ENCODE data around the gene SSTR3.

DNA sequence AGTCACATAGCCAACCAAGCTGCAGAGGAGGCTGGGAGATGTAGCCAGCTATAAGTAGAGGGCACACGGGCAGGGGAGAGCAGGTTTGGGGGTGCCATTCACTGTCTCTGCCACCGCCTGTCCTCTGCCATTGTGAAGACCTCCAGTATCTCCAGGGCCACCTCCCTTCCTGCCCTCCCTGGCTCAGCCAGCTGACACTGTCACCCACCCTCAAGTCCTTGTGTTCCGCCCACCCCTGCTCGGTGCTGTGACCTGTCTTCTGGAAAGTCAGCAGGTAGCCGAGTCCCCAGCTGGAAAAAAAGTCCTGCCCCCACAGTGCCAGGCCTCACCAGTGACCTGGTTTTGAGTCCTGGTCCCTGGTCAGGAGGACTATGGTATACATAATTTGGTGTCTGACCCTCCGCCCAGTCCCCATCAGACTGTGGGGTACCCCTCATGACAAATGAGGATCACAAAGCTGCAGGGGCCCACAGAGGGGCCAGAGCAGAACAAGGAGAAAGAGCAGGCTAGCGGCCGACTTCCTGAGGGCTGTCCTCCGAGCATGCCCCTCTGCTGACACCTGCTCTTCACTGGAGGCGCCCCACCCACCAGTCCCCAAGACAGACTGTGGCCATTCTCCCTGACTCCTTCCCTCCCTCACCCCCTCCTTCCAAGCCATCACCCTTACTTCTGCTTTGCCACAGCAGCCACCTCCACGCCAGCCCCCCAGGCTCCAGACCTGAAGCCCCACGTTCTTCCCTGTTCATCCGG, 55.4 kb downstream of the SSTR3 start:
- TF ChIP-seq GABPA (IDR thresholded peaks at IDR 0.05; ENCODE audit: low read depth) (no peak), POLR2AphosphoS5 (IDR thresholded peaks at IDR 0.05; ENCODE audit: low read depth) (no peak)
- TF ChIP-seq, protein P1, sequence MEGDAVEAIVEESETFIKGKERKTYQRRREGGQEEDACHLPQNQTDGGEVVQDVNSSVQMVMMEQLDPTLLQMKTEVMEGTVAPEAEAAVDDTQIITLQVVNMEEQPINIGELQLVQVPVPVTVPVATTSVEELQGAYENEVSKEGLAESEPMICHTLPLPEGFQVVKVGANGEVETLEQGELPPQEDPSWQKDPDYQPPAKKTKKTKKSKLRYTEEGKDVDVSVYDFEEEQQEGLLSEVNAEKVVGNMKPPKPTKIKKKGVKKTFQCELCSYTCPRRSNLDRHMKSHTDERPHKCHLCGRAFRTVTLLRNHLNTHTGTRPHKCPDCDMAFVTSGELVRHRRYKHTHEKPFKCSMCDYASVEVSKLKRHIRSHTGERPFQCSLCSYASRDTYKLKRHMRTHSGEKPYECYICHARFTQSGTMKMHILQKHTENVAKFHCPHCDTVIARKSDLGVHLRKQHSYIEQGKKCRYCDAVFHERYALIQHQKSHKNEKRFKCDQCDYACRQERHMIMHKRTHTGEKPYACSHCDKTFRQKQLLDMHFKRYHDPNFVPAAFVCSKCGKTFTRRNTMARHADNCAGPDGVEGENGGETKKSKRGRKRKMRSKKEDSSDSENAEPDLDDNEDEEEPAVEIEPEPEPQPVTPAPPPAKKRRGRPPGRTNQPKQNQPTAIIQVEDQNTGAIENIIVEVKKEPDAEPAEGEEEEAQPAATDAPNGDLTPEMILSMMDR (IDR thresholded peaks at IDR 0.05; ENCODE audit: insufficient read depth, low read length), result no peak
- TF ChIP-seq, protein P2, sequence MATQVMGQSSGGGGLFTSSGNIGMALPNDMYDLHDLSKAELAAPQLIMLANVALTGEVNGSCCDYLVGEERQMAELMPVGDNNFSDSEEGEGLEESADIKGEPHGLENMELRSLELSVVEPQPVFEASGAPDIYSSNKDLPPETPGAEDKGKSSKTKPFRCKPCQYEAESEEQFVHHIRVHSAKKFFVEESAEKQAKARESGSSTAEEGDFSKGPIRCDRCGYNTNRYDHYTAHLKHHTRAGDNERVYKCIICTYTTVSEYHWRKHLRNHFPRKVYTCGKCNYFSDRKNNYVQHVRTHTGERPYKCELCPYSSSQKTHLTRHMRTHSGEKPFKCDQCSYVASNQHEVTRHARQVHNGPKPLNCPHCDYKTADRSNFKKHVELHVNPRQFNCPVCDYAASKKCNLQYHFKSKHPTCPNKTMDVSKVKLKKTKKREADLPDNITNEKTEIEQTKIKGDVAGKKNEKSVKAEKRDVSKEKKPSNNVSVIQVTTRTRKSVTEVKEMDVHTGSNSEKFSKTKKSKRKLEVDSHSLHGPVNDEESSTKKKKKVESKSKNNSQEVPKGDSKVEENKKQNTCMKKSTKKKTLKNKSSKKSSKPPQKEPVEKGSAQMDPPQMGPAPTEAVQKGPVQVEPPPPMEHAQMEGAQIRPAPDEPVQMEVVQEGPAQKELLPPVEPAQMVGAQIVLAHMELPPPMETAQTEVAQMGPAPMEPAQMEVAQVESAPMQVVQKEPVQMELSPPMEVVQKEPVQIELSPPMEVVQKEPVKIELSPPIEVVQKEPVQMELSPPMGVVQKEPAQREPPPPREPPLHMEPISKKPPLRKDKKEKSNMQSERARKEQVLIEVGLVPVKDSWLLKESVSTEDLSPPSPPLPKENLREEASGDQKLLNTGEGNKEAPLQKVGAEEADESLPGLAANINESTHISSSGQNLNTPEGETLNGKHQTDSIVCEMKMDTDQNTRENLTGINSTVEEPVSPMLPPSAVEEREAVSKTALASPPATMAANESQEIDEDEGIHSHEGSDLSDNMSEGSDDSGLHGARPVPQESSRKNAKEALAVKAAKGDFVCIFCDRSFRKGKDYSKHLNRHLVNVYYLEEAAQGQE (IDR thresholded peaks at IDR 0.05; ENCODE audit: insufficient replicate concordance, low read depth), result no peak

Measured in HL-60 (cell line).